ENCODE results near the gene TTC34.

The TTC34 gene

GRCh38 chr1:2604156-2604843 is 197.2 kb downstream of the TTC34 start:
- Histone ChIP-seq H3K36me3 (ENCODE audit: control insufficient read depth in 1 of 2, insufficient read depth in 2 of 2, low read depth in 1 of 2, low read length in 2 of 2) (no peaks in the 10 kb centered on the region), H3K79me1 (replicated peaks; ENCODE audit: low read length, poor library complexity, severe bottlenecking) (no peaks in the 10 kb centered on the region), H3K4me1 (ENCODE audit: control insufficient read depth, insufficient read depth, low read depth, low read length) (peaks cover 3% of the 10 kb centered on the region), H3K14ac (ENCODE audit: low read length in 2 of 2) (no peak overlapping the region), H3K27me3 (ENCODE audit: control insufficient read depth in 1 of 2, insufficient read depth in 1 of 2, low read length in 2 of 2) (peaks cover 14 to 74% of the 10 kb centered on the region in 2 experiments), H2BK15ac (ENCODE audit: low read depth, poor library complexity, severe bottlenecking) (no peak overlapping the region), H2AK5ac (ENCODE audit: low read length, severe bottlenecking) (no peak overlapping the region), H4K91ac (ENCODE audit: low read length) (no peak overlapping the region), H2BK120ac (ENCODE audit: low read depth, low read length) (no peak overlapping the region), H2AFZ (ENCODE audit: low read depth, low read length) (no peak overlapping the region), H3K9me3 (ENCODE audit: control insufficient read depth, low read length) (no peaks in the 10 kb centered on the region), H3K4me3 (ENCODE audit: insufficient read depth in 1 of 2, low read depth in 1 of 2, low read length in 2 of 2) (no peak overlapping the region), H3K18ac (ENCODE audit: low read depth in 1 of 2, low read length in 2 of 2) (no peak overlapping the region), H3K4me2 (ENCODE audit: low read length, poor library complexity, severe bottlenecking) (no peak overlapping the region), H3K4ac (ENCODE audit: low read depth in 1 of 2, low read length in 2 of 2) (no peak overlapping the region), H3K27ac (ENCODE audit: low read length, poor library complexity, severe bottlenecking) (no peak overlapping the region), H2BK5ac (ENCODE audit: low read depth, low read length, poor library complexity, severe bottlenecking) (no peak overlapping the region), H3K9ac (ENCODE audit: low read length) (no peak overlapping the region), H2BK12ac (ENCODE audit: low read length in 2 of 2) (no peak overlapping the region), H4K8ac (ENCODE audit: low read length) (no peak overlapping the region), H3K23ac (ENCODE audit: low read length in 2 of 2) (no peak overlapping the region)
- 80% methylated on average over 18 of the region's 19 CpGs for WGBS
- DNase-seq, result no peak

DNA sequence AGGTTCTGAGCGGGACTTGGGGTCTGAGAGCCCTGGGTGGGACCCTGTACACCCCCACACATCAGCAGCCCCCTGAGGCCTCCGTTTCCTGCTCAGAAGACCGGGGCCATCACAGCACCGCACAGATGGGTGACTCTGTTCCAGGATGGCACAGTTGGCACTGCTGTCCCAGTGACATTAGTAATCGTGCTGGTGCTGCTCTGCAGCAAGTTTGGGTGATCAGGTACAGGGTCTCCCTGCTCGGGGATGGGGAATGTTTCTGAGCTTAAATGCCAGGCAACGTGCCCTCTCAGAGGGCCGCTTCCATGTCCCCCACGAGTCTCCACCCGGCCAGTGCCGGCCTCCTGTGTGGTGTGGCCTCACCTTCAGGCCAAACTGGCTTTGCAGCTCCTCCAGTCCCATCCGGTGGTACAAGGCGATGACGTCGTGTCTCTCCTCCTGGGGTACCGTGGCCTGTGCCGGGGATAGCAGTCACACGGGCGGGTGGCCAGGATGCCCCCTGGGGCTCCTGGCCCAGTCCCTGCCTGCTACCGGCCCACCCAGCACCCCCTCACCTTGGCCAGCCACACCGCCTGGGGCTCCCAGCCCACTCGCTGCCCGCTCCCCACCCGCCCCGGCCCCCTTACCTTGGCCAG is 197.9 kb downstream of the TTC34 start:
- WGBS, result 91% methylated on average over 22 of the region's 25 CpGs

DNA sequence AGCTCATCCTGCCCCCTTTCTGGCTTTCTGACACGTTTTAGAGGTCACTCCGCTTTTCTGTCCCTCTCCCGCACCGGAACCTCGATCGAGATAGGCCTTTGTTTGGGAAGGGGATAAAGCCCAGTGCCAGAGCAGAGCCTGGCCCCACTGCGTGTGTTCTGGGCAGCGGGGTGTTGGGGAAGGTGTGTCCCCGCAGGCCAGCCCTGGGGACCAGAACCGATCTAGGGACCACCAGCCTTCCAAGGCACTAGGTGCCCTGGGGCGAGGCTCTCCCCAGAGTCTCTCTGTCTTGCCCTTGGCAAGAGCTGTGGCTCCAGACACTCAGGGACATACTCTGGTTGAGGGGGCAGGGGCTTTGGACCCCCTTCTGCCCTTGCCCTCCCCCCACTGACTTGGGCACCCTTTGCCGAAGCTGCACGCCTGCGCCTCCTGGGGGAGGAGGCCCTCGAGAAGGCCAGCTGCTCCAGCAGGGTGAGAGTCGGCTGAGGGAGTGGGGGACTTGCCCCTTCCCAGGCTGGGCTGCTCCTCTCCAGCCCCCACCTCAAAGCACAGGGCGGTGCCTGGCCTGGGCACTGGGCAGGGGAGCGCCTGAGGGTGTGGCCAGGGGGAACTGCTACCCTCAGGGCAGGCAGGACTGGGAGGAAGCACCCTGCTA is 198.5 kb downstream of the TTC34 start:
- no peak overlapping the region for H2BK120ac ChIP-seq (ENCODE audit: low read depth, low read length)
- peaks cover 14 to 61% of the 10 kb centered on the region in 2 experiments for H3K27me3 ChIP-seq (ENCODE audit: control insufficient read depth in 1 of 2, insufficient read depth in 1 of 2, low read length in 2 of 2)
- no peak overlapping the region for H3K18ac ChIP-seq (ENCODE audit: low read depth in 1 of 2, low read length in 2 of 2)
- peaks cover 3% of the 10 kb centered on the region for H3K9me3 ChIP-seq (ENCODE audit: control insufficient read depth, low read length)
- H2BK12ac ChIP-seq (ENCODE audit: low read length in 2 of 2), result no peak overlapping the region
- no peak for DNase-seq
- H3K79me1 ChIP-seq (replicated peaks; ENCODE audit: low read length, poor library complexity, severe bottlenecking), result no peaks in the 10 kb centered on the region
- H4K8ac ChIP-seq (ENCODE audit: low read length), result no peak overlapping the region
- H3K36me3 ChIP-seq (ENCODE audit: control insufficient read depth in 1 of 2, insufficient read depth in 2 of 2, low read depth in 1 of 2, low read length in 2 of 2), result no peaks in the 10 kb centered on the region
- H2BK5ac ChIP-seq (ENCODE audit: low read depth, low read length, poor library complexity, severe bottlenecking), result no peak overlapping the region
- no peak overlapping the region for H3K14ac ChIP-seq (ENCODE audit: low read length in 2 of 2)
- H2BK15ac ChIP-seq (ENCODE audit: low read depth, poor library complexity, severe bottlenecking), result no peak overlapping the region
- H3K4ac ChIP-seq (ENCODE audit: low read depth in 1 of 2, low read length in 2 of 2), result no peak overlapping the region
- H3K4me3 ChIP-seq (ENCODE audit: insufficient read depth in 1 of 2, low read depth in 1 of 2, low read length in 2 of 2), result no peak overlapping the region
- H3K9ac ChIP-seq (ENCODE audit: low read length), result no peak overlapping the region
- H3K27ac ChIP-seq (ENCODE audit: low read length, poor library complexity, severe bottlenecking), result no peak overlapping the region
- no peak overlapping the region for H2AFZ ChIP-seq (ENCODE audit: low read depth, low read length)
- H3K4me1 ChIP-seq (ENCODE audit: control insufficient read depth, insufficient read depth, low read depth, low read length), result peaks cover 3% of the 10 kb centered on the region
- no peak overlapping the region for H3K23ac ChIP-seq (ENCODE audit: low read length in 2 of 2)
- no peak overlapping the region for H2AK5ac ChIP-seq (ENCODE audit: low read length, severe bottlenecking)
- WGBS, result 88% methylated on average over 18 of the region's 18 CpGs
- no peak overlapping the region for H4K91ac ChIP-seq (ENCODE audit: low read length)
- H3K4me2 ChIP-seq (ENCODE audit: low read length, poor library complexity, severe bottlenecking), result no peak overlapping the region

More for the DNA sequence above, 197.9 kb downstream of the TTC34 start:
- Histone ChIP-seq H2BK5ac (ENCODE audit: low read depth, low read length, poor library complexity, severe bottlenecking) (no peak overlapping the region), H3K27ac (ENCODE audit: low read length, poor library complexity, severe bottlenecking) (no peak overlapping the region), H3K14ac (ENCODE audit: low read length in 2 of 2) (no peak overlapping the region), H3K4me3 (ENCODE audit: insufficient read depth in 1 of 2, low read depth in 1 of 2, low read length in 2 of 2) (no peak overlapping the region), H3K4me1 (ENCODE audit: control insufficient read depth, insufficient read depth, low read depth, low read length) (peaks cover 3% of the 10 kb centered on the region), H2BK12ac (ENCODE audit: low read length in 2 of 2) (no peak overlapping the region), H3K9ac (ENCODE audit: low read length) (no peak overlapping the region), H3K23ac (ENCODE audit: low read length in 2 of 2) (no peak overlapping the region), H2BK15ac (ENCODE audit: low read depth, poor library complexity, severe bottlenecking) (no peak overlapping the region), H3K36me3 (ENCODE audit: control insufficient read depth in 1 of 2, insufficient read depth in 2 of 2, low read depth in 1 of 2, low read length in 2 of 2) (no peaks in the 10 kb centered on the region), H2BK120ac (ENCODE audit: low read depth, low read length) (no peak overlapping the region), H2AFZ (ENCODE audit: low read depth, low read length) (no peak overlapping the region), H4K8ac (ENCODE audit: low read length) (no peak overlapping the region), H3K18ac (ENCODE audit: low read depth in 1 of 2, low read length in 2 of 2) (no peak overlapping the region), H3K9me3 (ENCODE audit: control insufficient read depth, low read length) (no peaks in the 10 kb centered on the region), H4K91ac (ENCODE audit: low read length) (no peak overlapping the region), H3K79me1 (replicated peaks; ENCODE audit: low read length, poor library complexity, severe bottlenecking) (no peaks in the 10 kb centered on the region), H3K27me3 (ENCODE audit: control insufficient read depth in 1 of 2, insufficient read depth in 1 of 2, low read length in 2 of 2) (peaks cover 14 to 68% of the 10 kb centered on the region in 2 experiments), H2AK5ac (ENCODE audit: low read length, severe bottlenecking) (no peak overlapping the region), H3K4me2 (ENCODE audit: low read length, poor library complexity, severe bottlenecking) (no peak overlapping the region), H3K4ac (ENCODE audit: low read depth in 1 of 2, low read length in 2 of 2) (no peak overlapping the region)
- DNase-seq, result no peak

DNA sequence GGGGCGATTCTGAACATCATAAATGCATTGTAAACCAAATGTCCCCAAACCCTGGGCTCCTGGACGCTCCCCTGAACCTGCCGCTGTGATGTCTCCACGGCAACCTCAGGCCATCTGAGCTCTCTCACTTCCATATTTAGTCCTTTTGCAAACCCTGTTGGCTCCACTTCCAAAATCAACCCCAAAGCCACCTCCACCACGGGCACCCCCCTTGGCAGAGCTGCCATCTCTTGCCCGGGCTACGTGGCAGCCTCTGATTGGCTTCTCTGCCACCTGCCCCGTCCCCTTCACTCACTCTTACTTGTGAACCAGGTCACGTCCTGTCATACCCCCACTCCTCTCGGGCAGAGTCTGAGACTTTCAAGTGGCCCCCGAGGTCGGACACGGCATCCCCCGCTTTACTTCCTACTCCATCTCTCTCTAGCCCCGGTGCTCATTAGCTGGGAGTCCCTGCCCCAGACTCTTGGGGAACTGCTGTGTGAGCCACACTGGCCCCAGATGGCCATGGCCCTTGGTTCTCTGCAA is 199.1 kb downstream of the TTC34 start:
- peaks cover 14 to 55% of the 10 kb centered on the region in 2 experiments for H3K27me3 ChIP-seq (ENCODE audit: control insufficient read depth in 1 of 2, insufficient read depth in 1 of 2, low read length in 2 of 2)
- no peak overlapping the region for H2BK120ac ChIP-seq (ENCODE audit: low read depth, low read length)
- no peaks in the 10 kb centered on the region for H3K4me1 ChIP-seq (ENCODE audit: control insufficient read depth, insufficient read depth, low read depth, low read length)
- no peak overlapping the region for H3K4me3 ChIP-seq (ENCODE audit: insufficient read depth in 1 of 2, low read depth in 1 of 2, low read length in 2 of 2)
- H3K27ac ChIP-seq (ENCODE audit: low read length, poor library complexity, severe bottlenecking), result no peak overlapping the region
- H3K9me3 ChIP-seq (ENCODE audit: control insufficient read depth, low read length), result peaks cover 3% of the 10 kb centered on the region
- no peak overlapping the region for H3K4me2 ChIP-seq (ENCODE audit: low read length, poor library complexity, severe bottlenecking)
- H3K23ac ChIP-seq (ENCODE audit: low read length in 2 of 2), result no peak overlapping the region
- no peak overlapping the region for H2AK5ac ChIP-seq (ENCODE audit: low read length, severe bottlenecking)
- H4K8ac ChIP-seq (ENCODE audit: low read length), result no peak overlapping the region
- no peak overlapping the region for H2BK15ac ChIP-seq (ENCODE audit: low read depth, poor library complexity, severe bottlenecking)
- no peak overlapping the region for H2AFZ ChIP-seq (ENCODE audit: low read depth, low read length)
- no peak overlapping the region for H3K9ac ChIP-seq (ENCODE audit: low read length)
- H2BK5ac ChIP-seq (ENCODE audit: low read depth, low read length, poor library complexity, severe bottlenecking), result no peak overlapping the region
- no peak overlapping the region for H3K4ac ChIP-seq (ENCODE audit: low read depth in 1 of 2, low read length in 2 of 2)
- H3K36me3 ChIP-seq (ENCODE audit: control insufficient read depth in 1 of 2, insufficient read depth in 2 of 2, low read depth in 1 of 2, low read length in 2 of 2), result no peaks in the 10 kb centered on the region
- no peak overlapping the region for H2BK12ac ChIP-seq (ENCODE audit: low read length in 2 of 2)
- H4K91ac ChIP-seq (ENCODE audit: low read length), result no peak overlapping the region
- 73% methylated on average over 15 of the region's 15 CpGs for WGBS
- DNase-seq, result no peak
- no peak overlapping the region for H3K14ac ChIP-seq (ENCODE audit: low read length in 2 of 2)
- no peak overlapping the region for H3K18ac ChIP-seq (ENCODE audit: low read depth in 1 of 2, low read length in 2 of 2)
- no peaks in the 10 kb centered on the region for H3K79me1 ChIP-seq (replicated peaks; ENCODE audit: low read length, poor library complexity, severe bottlenecking)

Measured in mesenchymal stem cell (in vitro differentiated cells and primary cell).